SU-DHL-6 (cell line): Measurements from ENCODE around the gene RASAL3.

ENCODE experiments used
- CTCF ChIP-seq: fragments of 200-600 bp; sonication (generic); IDR thresholded peaks from one replicate; pipeline ENCODE4 v1.5.1; 2017; ENCODE audit warnings: antibody characterized with exemption, mild to moderate bottlenecking, low read length, moderate library complexity; ENCODE audit not compliant: insufficient read depth, poor library complexity, severe bottlenecking
- EZH2phosphoT487 ChIP-seq: fragments of 200-600 bp; sonication (generic), shearing (Covaris generic); conservative IDR thresholded peaks from 2 replicates; pipeline ENCODE4 v1.6.1; 2018; ENCODE audit warnings: mild to moderate bottlenecking, antibody characterized with exemption, low read length, moderate library complexity, mixed read lengths

- TF ChIP-seq CTCF (no peak), EZH2phosphoT487 (no peak)
Measured at GRCh38 chr19:15502264-15502663, 37.9 kb upstream of the RASAL3 start.
